Dermis blood vessel endothelial cell (primary cell): ENCODE results near the gene OASL. TPM values are rescaled to one million over a fixed set of nuclear protein-coding genes. Genes with fewer than 3 reads are reported as not detected.

Experiments used
- total RNA-seq: library from RNA; depleted of rRNA; stranded (reverse); fragments of >200 nt; gene quantifications from 2 replicates; pipeline ENCODE4 v1.2.3, GENCODE V29; 2014

Gene OASL
- total RNA-seq, 1 donor from 2014 or later: 0.34 TPM

Other genes with a start within 250 kb of the OASL start
- gene SPPL3, start 134.9 kb downstream of the OASL start, total RNA-seq: 5.6 and 7.5 TPM in 2 replicates
- not detected in 2 replicates for gene HNF1A, start 60.7 kb downstream of the OASL start, total RNA-seq
- gene C12orf43, start 22.8 kb downstream of the OASL start, total RNA-seq: 11.1 and 22.2 TPM in 2 replicates
- gene P2RX7, start 93.6 kb upstream of the OASL start, total RNA-seq: 8.8 and 10.2 TPM in 2 replicates
- gene P2RX4, start 170.9 kb upstream of the OASL start, total RNA-seq: 105 and 193 TPM in 2 replicates